DND-41 (cell line): ENCODE results near the gene DAGLA.

Experiments used
- EZH2 ChIP-seq: IDR thresholded peaks from 3 replicates; pipeline ENCODE4 v1.6.1; 2012; ENCODE audit warnings: borderline replicate concordance, low read depth, mild to moderate bottlenecking, moderate library complexity, low read length, inconsistent platforms; ENCODE audit not compliant: severe bottlenecking
- TF ChIP-seq, protein P1 (sequence below): IDR thresholded peaks from 2 replicates; pipeline ENCODE4 v1.5.1; 2012; ENCODE audit warnings: borderline replicate concordance, low read length, moderate library complexity, mild to moderate bottlenecking; ENCODE audit not compliant: poor library complexity, severe bottlenecking; ENCODE audit errors: extremely low read depth

DNA sequence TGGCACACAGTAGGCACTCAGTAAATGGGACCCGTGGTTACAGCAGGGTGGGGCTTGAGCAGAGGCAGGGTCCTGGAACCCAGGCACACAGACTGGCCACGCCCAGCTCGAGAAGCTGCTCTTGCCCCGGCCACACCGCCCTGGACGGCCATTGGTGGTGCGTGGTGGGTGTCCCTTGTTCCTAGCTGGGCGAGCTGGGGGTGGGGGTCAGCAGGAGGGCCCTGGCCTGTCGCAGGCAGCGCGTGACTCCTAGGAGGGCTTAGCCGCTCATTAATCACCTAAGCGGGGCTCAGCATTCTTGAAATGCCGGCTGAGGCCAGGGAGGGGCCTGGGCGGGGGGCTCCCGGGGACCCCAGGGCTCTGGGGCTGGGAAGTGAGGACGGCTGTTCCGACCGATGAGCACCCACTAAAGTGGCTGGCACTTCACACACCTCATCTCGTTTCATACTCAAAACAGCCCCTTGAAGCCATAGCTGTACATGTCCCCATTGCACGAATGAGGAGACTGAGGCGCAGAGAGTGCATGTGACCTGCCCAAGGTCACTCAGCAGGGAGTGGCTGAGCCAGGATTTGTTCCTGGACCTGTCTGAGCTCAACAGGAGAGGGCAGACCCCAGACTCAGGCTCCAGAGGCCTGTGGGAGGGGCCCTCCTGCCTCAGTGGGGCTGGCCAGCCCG lies 83.9 kb downstream of the DAGLA start:
- TF ChIP-seq, protein P1, sequence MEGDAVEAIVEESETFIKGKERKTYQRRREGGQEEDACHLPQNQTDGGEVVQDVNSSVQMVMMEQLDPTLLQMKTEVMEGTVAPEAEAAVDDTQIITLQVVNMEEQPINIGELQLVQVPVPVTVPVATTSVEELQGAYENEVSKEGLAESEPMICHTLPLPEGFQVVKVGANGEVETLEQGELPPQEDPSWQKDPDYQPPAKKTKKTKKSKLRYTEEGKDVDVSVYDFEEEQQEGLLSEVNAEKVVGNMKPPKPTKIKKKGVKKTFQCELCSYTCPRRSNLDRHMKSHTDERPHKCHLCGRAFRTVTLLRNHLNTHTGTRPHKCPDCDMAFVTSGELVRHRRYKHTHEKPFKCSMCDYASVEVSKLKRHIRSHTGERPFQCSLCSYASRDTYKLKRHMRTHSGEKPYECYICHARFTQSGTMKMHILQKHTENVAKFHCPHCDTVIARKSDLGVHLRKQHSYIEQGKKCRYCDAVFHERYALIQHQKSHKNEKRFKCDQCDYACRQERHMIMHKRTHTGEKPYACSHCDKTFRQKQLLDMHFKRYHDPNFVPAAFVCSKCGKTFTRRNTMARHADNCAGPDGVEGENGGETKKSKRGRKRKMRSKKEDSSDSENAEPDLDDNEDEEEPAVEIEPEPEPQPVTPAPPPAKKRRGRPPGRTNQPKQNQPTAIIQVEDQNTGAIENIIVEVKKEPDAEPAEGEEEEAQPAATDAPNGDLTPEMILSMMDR: no peak
- TF ChIP-seq EZH2: no peak
